Stimulated activated CD4-positive, alpha-beta T cell treated with anti-CD3 and anti-CD28 coated beads, Interleukin-12 subunit alpha, Interleukin-12 subunit beta, amount 100 ng/mL, for 48 hours (primary cell): Measurements from ENCODE around the gene UGT1A1.

Experiments used
- DNase-seq, 3 donors: peaks; one replicate each; pipeline ENCODE4 v3.0.0-alpha.2; 2020; ENCODE audit warnings: low read depth in 2 of 3, low spot score in 1 of 3

Gene UGT1A1

DNA sequence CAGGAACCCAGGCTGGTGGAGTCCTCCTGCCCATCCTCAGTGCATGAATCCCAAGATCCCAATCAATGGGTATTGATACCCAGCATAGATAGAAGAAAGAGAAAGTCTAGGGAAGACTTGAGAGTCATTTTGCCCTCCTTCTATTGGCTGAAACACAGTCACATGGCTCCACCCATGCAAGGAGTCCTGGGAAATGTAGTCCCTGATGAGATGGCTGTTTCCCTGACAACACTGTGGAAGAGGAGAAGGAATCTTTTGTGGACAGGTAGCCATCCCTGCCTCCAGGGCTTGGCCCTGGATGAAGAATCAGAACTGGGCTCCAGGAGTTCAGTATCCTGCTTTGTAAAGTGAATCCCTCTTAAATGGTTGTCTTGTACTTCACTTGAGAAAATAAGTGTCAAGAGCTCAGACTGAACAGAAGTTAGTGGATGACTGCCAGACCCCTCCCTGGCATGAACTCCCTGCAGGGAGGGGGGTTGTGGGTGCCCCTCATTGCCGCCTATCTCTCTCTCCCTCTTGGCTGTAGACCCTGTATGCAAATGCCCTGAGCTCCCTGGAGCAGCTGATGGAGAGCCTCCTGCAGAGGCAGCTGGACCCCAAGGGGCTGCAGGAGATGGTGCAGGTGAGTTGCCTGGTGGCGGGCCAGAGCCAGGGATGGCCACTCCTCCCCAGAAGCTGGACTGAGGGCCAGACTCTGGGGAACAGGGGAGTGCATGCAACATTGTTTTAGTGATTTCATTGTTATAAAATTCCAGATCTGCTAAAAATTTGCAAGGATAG lies 54.2 kb downstream of the UGT1A1 start:
- no peak for DNase-seq

DNA sequence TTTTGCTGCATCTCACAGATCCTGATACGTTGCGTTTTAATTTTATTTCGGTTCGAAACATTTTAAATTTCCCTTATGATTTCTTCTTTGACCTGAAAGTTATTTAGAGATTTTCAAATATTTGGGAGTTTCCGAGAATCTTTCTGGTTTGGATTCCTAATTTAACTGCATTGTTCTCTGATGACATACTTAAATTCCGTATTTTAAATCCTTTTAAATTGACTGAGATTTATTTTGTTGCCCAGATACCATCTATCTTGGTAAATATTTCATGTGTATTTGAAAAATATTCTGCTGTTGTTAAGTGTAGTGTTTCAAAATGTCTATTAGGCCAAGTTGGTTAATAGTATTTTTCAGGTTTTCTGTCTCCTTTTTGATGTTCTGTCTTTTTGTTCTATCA lies 55.8 kb downstream of the UGT1A1 start:
- DNase-seq = no peak

DNA sequence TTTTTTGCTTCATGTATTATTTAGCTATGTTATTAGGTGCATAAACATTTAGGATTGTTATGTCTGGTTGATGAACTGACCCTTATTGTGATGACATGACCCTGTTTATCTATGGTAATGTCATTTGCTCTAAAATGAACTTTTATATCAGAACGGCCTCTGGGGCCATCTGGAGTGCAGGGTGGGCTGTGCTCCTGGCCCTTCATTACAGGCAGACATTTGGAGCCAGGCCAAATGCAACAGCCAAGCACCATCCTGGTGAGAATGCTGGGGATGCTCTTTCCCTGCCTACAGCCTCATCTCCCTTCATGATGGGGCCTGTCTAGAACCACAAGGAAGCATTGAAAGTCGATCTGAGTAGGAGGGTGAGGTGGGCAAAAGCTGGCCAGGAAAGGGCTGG lies 56.3 kb downstream of the UGT1A1 start:
- no peak for DNase-seq

DNA sequence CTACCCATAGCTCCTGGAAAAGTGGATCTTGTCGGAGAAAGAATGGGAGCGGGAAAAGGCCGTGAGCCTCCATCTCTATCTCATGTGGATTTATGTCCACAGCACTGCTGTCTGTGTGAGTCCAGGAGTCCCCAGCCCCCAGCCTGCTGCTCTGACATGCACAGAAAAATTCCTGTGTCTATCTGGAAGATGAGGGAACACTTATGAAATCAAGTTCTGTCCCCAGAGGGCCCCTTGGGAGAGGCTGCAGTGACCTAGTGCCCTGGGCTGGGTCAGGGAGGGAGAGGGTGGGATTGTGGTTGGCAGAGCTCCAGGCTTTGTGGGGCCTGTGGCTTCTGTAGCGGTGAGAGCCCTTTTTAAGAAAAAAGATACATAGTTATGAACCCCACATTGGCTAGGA lies 56.7 kb downstream of the UGT1A1 start:
- DNase-seq = no peak

- DNase-seq = no peak
These were observed 57.4 kb downstream of the UGT1A1 start for GRCh38 chr2:233817361-233817911.

DNA sequence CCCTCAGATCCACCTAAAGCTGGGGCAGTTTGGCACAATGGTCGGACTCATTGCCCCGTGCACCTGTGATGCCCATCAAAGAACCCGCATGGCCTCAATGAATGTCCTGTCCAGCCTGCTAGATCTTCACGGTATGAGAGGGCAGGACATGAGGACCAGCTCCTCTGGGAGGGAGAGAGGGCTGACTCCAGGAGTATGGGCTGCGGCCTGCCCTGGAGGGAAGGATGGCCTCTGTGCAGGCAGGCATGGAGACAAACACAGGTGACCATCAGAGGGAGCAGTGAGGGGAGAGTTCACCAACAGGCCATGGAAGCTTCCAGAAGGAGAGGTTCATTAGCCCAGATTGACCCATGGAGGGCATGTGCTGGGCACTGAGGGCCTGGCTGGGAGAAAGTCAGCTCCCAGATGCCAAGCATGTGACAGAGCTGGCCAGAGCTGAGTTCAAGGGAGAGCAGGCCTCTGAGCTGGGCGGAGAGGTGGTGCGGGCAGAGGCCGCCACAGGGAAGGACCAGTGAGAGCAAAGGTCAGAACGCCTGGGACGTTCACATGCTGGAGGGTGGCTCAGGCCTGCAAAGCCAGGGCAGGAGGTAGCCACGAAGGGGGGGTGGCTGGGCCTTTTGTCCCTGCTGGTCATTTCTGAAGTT lies 58.0 kb downstream of the UGT1A1 start:
- DNase-seq = no peak

DNA sequence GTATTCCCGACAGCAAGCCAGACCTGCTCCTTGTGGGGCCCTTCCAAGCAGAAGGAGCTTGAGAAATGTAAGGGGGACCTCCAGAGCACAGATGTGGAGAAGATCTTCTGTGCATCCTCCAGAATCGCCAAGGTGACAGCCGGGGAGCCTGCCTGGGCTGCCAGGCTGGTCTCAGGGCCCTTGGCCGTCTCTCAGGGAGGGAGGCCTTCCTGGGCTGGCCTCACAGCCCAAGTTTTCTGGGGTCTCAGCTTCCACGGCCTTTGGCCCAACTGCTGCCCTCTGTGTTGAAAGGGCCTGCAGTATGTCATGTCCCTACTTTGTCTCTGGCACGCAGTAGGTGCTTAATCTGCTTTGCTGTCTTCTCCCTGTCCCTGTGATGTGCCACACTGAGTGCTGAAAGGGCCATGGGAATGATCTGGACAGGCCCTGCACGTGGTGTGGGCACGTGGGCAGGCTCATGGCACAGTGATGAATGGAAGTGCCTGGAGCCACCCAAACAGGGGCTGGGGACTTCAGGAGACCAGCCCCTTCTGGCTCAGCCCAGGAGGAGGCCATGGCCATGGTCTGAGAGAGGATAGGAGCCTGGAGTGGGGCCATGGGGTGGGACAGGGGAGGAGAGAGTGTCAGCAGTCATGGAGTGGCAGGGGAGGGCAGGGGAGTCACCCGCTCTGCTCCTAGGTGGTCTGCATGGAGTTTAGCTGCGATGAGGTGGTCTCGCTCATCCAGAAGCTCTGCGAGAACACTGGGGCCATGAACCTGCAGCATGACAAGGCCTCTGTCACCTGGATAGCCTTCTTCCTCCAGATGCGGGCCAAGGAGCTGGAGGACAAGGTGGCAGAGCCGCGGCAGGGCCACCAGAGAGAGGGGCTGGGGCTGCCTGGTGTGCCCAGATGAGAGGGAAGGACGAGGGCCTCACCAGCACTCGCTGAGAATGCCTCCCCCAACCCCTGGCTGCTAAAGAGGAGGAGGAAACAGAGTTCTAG lies 58.9 kb downstream of the UGT1A1 start:
- DNase-seq = no peak

DNA sequence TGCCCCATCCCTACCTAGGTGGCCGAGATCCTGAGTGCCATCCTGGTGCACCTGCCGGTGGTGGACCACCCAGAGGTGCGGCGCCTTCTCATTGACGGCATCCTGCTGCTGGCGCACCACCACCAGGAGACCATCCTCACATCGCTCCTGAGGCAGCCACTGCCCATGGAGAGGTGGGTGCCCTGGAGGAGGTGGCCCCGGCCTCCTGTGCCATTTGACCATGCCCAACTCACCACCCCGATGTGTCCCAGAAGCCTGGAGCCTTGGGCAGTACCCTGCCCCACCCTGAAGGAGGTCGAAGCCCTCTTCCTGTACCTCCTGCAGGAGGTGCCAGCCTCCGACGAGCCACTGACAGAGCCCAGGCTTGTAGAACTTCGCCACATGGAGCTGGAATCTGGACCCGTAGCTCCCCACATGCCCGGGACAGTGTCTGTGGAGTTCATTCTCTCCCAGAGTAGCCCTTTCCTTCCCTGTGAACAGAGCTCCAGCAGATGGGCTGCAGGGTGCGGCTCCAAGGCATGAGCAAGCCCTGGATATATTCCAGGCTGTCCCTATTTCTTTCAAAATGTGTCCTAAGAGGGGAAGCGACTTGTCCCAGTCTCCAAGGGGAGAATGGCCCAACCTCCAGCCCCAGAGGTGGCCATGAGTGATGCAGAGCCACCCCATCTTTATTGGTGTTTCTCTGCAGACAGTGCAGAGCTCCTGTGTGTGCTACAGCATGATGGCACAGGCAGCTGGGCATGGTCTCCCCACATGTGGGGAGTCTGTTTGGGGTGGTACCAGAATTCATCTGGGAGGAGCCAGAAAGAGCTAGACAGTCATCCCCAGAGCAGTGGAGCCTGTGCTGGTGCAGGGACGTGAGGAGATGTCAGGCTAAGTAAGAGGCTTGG lies 60.1 kb downstream of the UGT1A1 start:
- DNase-seq = no peak

- no peak for DNase-seq
These were observed 60.7 kb downstream of the UGT1A1 start for GRCh38 chr2:233820774-233821105.

DNA sequence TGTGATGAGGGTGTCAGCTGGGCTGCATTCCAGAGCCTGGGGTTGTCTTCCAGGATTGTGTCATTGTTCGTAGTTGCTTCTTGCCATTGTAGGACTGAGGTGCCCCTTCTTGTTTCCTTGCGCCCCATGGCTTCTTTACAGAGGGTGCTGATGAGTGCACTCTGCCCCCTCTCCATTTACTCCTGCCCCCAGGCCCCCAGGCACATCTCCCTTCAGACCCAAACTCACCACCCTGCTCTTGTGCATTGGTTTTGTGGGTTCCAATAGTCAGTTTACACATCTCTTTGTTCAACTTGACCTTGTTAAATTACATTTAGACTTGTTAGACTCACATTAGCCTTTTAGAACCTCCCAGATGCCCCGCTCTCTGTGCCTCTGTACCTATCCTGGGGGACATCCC lies 61.1 kb downstream of the UGT1A1 start:
- no peak for DNase-seq

DNA sequence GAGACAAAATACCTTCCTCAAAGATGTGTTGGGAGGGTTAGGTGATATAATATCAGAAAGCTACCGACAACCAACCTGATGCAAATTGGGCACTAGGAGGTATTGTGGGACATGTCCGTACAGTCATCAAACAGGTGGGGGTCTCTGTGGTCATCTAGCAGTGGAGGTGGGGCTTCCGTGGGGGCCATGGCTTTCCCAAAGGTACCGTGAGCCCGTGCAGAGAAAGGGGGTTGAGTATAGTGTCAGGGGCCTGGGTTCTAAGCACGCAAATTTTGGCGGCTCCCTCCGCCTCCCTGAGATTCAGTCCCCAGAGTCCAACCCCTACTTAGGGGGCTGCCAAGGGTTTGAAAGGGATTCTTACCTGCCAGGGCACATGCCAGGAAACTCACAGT lies 61.6 kb downstream of the UGT1A1 start:
- no peak for DNase-seq

- DNase-seq = no peak
These were observed 62.2 kb downstream of the UGT1A1 start for GRCh38 chr2:233822101-233822771.
